Activated gamma-delta T cell (primary cell): Measurements from ENCODE around the gene PRR14.
A peak's percentile ranks its signal among the peaks of the same experiment; 100 is the strongest.

Source experiments
- DNase-seq: peaks from one replicate; lab custom pipeline; 2025; lab: John Stamatoyannopoulos, UW
- total RNA-seq, 2 donors: gene quantifications; one replicate each; lab custom pipeline; 2026; lab: John Stamatoyannopoulos, UW

Gene PRR14
- 38.2 to 41.9 reads per million in 2 donors for total RNA-seq

- peak; percentile 77 for DNase-seq
Measured at GRCh38 chr16:30650369-30651123, at the start of gene PRR14. TSS of gene PRR14 (plus strand) at chr16:30650960. CDS start at chr16:30651646, 686 bp downstream.

DNA sequence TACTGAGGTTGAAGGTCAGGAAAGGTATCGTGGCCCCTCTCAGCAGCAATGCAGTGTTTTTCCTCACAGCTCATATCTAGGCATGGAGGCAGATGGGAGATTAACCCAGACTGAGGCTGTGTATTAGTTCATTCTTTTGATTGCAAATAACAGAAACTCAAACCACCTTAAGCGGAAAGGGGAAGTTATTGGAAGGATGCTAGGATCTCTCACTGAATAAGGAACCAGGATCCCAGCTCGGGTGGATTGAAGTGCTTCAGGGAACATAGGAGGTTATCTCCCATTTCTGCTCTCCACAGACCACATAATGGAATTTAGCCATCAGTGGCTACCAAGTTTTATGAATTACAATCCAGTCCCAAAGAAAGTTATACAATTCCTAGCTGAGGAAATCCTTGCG, 48.8 kb upstream of the PRR14 start:
- no peak for DNase-seq

DNA sequence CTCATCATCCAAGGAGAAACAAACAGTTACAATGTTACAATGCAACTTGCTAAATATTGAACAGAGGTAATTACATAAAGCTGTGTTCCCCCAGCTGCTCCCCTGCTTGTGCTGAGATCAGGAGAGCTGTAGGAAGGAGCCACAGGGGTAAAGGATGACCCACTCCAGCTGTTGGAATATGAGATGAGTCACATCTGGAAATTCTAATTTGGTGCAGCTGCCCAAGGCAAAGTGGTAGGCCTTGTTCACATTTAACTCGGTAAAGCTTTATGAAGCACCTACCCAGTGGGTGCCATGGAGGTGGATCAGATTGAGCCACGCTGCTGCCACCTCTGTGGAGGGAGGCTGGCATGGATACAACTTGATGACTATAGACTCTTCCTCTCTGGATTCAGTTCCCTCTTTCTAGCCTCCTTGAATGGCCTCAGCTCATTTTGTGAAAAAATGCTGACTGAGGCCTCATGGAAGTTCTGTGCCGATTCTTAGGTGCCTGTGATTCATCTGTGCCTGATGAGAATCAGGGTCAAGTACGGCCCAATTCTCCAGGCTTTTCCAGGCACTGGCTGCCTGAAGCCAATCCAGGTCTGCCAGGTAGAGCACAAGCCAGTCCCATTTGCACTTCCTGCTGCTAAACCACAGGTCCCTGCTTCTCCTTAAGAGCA, 48.0 kb upstream of the PRR14 start:
- no peak for DNase-seq

DNA sequence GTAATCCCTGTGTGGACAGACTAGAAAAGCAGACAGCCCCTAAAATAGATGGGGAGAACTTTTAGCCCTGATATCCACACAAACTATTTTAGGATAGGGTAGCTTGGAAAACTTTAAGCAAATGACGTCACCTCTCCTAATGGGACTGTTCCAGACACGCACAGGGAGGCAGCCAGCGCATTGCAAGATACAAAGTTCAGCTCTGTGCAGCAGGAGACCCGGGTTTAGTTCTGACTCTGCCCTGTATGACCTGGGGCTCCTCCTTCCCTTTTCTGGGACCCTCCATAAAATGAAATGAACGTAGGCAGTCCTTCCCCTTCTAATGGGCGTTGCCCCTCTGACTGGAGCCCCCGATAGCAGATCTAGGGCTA, 46.8 kb upstream of the PRR14 start:
- DNase-seq: no peak

GRCh38 chr16:30604316-30604947, 46.3 kb upstream of the PRR14 start:
- no peak for DNase-seq

GRCh38 chr16:30605158-30605557, 45.6 kb upstream of the PRR14 start:
- no peak for DNase-seq

DNA sequence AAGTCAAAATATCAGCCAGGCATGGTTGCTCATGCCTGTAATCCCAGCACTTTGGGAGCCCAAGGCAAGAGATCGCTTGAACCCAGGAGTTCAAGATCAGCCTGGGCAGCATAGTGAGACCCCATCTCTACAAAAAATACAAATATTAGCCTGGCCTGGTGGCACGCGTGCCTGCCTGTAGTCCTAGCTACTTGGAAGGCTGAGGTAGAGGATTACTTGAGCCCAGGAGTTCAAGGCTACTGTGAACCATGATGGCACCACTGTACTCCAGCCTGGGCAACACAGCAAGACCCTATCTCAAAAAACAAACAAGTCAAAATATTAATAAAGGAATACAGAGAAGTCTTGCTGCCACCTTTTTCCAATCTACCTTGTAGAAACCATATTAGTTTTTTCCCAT, 44.8 kb upstream of the PRR14 start:
- no peak for DNase-seq

GRCh38 chr16:30609002-30609925, 41.5 kb upstream of the PRR14 start:
- DNase-seq: no peak

DNA sequence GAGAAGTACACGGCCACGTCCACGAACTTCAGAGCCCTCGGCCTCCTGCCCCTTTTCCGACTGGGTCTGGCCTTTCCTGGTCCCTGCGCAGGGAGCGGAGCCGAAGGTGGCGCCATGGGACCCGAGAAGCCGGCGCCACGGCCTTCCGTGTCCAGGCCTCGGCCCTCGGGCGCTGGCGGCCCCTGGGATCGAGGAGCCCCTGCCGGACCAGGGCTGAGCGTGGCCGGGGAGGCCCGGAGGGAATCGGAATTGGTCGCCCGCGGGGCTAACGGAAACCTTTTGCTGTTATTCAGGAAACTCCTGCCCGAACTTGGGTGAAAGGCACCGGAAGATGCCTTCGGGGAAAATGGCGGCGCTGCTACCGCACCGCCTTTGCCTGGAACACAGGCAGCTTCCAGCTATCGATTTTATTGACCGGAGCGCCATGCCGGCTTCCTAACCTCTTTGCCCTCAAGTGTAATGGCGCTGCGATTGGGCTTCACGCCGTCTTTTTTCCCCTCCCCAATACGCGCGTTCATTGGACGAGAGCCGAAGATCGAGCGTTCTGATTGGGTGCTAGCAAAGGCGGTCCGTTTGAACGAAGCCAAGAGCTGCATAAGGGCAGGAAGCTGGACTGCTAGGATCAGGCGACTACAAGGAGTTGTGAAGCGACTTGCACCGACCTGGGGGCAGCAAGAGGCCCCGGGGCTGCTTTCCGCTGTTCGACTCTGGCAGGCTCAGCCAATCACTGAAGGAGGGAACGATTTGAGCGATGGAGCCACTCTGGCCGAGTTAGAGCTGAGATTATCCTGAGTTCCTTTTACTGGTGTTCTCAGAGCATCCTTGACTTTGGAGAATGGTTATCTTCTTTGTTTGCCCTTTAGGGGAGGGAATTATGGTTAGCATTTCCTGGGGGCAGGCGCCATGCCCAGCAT, 40.6 kb upstream of the PRR14 start, which contains the start of gene ZNF689:
Gene ZNF689, minus strand, starts transcription at position 464 of the 914 bp plus-strand sequence. Its CDS starts 348 bp downstream, at position 116.
- peak; percentile 34 for DNase-seq

DNA sequence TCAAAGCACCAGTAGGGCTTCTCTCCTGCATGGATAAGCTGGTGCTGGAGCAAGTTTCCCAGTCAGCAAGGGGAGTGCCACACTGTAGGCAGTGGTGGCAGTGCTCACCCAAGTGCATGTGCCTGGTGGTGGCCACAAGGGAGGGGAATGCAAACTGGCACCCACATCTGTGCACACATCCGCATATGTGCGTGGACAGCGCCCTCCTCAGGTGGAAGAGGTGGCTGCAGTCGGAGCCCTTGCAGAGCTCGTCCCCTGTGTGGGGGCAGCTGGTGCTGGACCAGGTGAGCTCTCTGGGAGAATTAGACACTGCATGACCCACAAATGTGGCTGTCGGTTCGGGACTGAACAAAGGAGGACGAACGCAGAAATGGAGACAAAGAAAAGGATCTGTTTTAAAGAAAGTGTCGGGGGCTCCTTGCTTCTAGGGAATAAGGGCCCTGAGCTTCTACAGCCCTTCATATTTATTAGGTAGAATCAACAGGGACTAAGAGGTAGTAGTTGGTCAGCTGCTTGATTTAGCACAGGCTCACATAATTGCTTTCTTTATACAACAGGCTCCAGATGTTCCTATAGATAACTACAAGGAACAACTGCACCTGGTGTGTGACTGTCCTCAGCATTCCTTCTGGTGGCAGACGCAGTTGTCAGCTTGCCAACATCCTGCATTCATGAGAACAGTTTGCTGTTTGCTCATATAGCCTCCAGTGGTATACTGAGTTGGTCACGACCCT, 35.2 kb upstream of the PRR14 start:
- DNase-seq: peak; percentile 28

- DNase-seq: no peak
Measured at GRCh38 chr16:30619202-30619601, 31.6 kb upstream of the PRR14 start.

GRCh38 chr16:30619638-30620037, 31.1 kb upstream of the PRR14 start:
- no peak for DNase-seq

GRCh38 chr16:30620169-30620568, 30.6 kb upstream of the PRR14 start:
- no peak for DNase-seq

GRCh38 chr16:30621765-30622164, 29.0 kb upstream of the PRR14 start:
- no peak for DNase-seq

DNA sequence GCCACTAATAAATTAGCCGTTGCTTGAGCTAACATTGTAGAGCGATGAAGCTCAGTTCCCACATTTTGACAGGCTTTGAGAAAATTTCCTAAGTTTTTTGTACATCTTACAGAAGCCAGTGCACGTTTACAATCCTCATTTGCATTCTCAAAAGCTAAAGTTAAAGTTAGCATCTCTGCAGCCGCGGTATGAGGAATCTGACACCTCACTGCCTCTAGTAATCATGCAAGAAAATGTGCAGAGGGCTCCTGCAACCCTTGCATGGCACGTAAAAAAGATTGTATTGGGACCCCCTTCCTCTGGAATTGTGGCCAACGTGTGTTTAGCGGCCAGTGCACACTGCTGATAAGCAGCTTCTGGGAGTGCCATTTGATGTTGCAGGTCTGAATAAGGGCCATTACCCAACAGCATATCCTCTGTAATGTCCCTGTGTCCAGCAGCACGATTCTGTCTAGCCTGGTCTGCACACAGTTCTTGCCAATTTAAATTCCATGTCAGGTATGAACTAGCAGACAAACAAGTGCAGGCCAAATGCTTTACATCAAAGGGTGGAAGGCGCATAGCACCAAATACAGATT, 28.2 kb upstream of the PRR14 start:
- no peak for DNase-seq

DNA sequence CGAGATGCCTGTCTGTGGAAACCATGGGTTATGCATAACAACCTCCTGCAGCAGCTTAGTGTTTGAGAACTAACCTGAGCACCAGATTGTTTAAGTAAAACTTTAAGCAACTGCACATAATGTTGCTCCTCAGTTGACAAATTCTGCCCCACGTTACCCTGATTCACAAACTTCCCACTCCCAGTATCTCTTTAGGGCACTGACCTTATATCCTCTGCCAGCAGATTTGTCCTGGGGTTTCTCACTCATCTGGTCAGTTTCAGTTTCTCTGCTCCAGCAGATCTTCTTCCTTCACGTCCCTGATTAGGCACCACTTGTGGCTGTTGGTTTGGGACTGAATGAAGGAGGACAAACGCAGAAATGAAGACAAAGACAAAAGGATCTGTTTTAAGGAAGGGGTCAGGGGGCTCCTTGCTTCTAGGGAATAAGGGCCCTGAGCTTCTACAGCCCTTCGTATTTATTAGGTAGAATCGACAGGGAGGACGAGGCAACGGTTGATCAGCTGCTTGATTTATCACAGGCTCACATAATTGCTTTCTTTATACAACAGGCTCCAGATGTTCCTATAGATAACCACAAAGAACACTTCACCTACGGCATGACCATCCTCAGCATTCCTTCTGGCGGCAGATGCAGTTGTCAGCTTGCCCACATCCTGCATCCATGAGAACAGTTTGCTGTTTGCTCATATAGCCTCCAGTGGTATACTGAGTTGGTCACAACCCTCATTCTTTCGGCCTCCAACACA, 27.1 kb upstream of the PRR14 start:
- DNase-seq: no peak

DNA sequence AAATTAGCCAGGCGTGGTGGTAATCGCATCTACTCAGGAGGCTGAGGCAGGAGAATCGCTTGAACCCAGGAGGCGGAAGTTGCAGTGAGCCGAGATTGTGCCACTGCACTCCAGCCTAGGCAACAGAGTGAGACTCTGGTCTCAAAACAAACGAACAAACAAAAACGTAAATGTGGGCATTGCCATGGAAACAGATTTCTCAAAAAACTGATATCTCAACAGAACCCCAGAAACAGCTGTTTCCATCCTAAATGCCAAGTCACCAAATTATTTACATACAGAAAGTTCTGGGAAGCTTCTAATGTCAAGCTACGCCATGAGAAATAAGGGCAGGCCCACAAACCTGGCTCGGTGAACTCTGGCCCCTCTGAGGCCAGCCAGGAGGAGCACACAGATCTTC, 24.5 kb upstream of the PRR14 start:
- DNase-seq: no peak

DNA sequence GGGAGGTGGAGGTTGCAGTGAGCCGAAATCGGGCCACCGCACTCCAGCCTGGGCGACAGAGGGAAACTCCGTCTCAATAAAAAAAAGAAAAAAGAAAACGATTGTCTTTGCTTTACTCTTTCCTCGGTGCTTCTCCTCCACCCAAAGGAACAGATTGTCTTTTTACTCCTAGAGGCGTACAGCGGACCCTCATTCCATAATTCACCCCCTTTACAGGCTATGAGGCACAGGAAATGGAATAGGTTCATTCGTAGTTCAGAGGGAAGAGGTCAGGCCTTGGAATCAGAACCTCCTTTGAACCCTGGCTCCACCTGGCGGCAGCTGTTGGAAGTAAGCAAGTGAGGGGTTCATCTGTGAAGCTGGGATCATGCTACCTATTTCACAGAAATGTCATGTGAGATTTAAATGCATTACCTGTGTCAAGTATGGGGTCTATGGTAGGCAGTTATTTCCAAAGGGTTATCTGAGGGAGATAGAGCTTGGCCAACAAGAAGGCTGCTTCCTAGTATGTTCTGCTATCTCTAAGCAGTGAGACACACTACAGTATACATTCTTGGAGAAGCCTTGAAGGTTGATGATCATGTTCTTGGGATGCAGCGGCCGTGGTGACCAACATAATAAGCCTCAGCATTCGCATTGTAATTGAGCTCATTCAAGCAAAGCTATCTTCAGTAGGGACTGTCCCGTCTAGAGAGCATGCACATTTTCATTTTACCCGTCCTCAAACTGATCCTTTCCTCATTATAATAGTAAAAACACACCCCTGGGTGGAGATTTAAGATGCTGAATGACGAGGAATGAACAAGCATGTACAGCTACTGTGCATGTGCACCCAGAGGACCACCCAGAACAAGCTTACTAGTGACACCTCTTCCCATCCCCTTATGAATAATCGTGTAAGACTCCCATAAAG, 21.9 kb upstream of the PRR14 start:
- no peak for DNase-seq
